Measurements from ENCODE around the gene FILIP1. TPM values are rescaled to one million over a fixed set of nuclear protein-coding genes. Genes with fewer than 3 reads are reported as not detected.
"Not testable (repeated sequence)": the region's sequence is repeated elsewhere in the genome, so short reads cannot be mapped to it uniquely, and the experiment has no call there.

FILIP1 gene
- total and polyA plus RNA-seq, 9 donors = 1.1 to 7.1 (median 2.7) TPM

DNA sequence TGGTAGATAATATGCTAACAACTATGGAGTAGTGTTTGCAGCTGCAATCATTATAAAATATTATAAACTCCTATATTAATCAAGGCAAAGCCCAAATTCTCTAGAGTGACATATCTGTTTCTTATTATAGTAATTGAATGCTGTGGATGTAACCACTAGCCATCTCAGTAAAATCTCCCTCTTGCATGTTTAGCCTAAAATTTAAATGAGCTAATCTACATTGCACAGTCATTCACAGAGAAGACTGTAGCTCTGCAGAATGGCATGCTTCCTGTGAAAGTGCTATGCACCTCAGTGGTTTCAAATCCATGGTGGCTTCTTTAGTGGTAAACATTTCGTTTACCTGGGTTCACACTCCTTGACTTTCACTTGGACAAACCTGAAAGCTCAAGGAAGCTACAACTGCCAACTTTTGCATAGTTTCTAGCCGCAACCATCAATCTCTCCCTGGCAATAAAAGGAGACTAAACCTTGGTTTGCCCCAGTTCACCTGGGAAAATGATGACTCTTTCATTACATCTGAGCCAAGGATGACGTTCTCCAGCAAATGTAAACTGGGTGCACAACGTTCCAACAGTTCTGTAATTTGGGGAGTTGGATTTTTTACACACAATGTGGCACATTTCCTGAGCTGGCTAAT lies 47.2 kb downstream of the FILIP1 start:
- H3K27me3 ChIP-seq = no peaks in the 10 kb centered on the region
- 78 to 87% (median 85%) methylated on average over 4 of the region's 4 CpGs for WGBS, 3 donors
- intact Hi-C loops (cut with DNase I) = no loop called here
- no peak overlapping the region for H3K27ac ChIP-seq
- peaks cover 2% of the 10 kb centered on the region for H3K4me1 ChIP-seq (ENCODE audit: insufficient read depth)
- TF ChIP-seq EP300 (IDR thresholded peaks at IDR 0.05) = no peak
- TF ChIP-seq, protein P1, sequence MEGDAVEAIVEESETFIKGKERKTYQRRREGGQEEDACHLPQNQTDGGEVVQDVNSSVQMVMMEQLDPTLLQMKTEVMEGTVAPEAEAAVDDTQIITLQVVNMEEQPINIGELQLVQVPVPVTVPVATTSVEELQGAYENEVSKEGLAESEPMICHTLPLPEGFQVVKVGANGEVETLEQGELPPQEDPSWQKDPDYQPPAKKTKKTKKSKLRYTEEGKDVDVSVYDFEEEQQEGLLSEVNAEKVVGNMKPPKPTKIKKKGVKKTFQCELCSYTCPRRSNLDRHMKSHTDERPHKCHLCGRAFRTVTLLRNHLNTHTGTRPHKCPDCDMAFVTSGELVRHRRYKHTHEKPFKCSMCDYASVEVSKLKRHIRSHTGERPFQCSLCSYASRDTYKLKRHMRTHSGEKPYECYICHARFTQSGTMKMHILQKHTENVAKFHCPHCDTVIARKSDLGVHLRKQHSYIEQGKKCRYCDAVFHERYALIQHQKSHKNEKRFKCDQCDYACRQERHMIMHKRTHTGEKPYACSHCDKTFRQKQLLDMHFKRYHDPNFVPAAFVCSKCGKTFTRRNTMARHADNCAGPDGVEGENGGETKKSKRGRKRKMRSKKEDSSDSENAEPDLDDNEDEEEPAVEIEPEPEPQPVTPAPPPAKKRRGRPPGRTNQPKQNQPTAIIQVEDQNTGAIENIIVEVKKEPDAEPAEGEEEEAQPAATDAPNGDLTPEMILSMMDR (IDR thresholded peaks at IDR 0.05) = no peak
- no peak for TF ChIP-seq POLR2A (IDR thresholded peaks at IDR 0.05)
- DNase-seq = no peak
- no peaks in the 10 kb centered on the region for H3K9me3 ChIP-seq
- no peaks in the 10 kb centered on the region for H3K36me3 ChIP-seq
- no peak overlapping the region for H3K4me3 ChIP-seq

DNA sequence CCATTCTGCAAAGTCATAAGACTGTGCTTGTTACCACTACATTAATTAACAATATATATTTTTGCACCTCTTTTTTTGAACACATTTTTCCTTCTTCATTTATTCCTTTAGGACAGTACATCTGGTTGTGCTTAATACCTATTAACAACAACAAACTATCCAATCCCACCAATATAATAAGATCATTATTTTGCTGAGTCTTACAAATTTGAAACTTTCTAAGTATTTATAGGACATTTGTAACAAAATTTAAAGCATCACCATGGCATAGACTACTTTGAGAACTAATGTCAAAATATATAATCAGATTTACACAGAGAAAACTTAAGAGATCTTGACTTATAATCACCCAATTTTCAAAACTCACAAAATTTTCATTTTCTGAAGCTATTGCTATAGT lies 47.9 kb downstream of the FILIP1 start:
- Histone ChIP-seq H3K4me3 (no peak overlapping the region), H3K9me3 (no peaks in the 10 kb centered on the region), H3K4me1 (ENCODE audit: insufficient read depth) (peaks cover 2% of the 10 kb centered on the region), H3K27me3 (no peaks in the 10 kb centered on the region), H3K27ac (no peak overlapping the region), H3K36me3 (no peaks in the 10 kb centered on the region)
- intact Hi-C loops (cut with DNase I) = no loop called here
- TF ChIP-seq EP300 (IDR thresholded peaks at IDR 0.05) (no peak), POLR2A (IDR thresholded peaks at IDR 0.05) (no peak)
- TF ChIP-seq, protein P1 (IDR thresholded peaks at IDR 0.05) = no peak
- DNase-seq = no peak

GRCh38 chr6:75444899-75445298 lies 48.7 kb downstream of the FILIP1 start:
- no peak overlapping the region for H3K27ac ChIP-seq
- no peaks in the 10 kb centered on the region for H3K27me3 ChIP-seq
- intact Hi-C loops (cut with DNase I) = no loop called here
- TF ChIP-seq POLR2A (IDR thresholded peaks at IDR 0.05) (no peak), EP300 (IDR thresholded peaks at IDR 0.05) (no peak)
- TF ChIP-seq, protein P1 (IDR thresholded peaks at IDR 0.05) = no peak
- DNase-seq = no peak
- H3K9me3 ChIP-seq = no peaks in the 10 kb centered on the region
- H3K4me3 ChIP-seq = no peak overlapping the region
- 31 to 43% (median 33%) methylated on average over 2 of the region's 2 CpGs for WGBS, 3 donors
- H3K4me1 ChIP-seq (ENCODE audit: insufficient read depth) = peaks cover 2% of the 10 kb centered on the region
- no peaks in the 10 kb centered on the region for H3K36me3 ChIP-seq

GRCh38 chr6:75441883-75442282 lies 51.7 kb downstream of the FILIP1 start:
- DNase-seq; intact Hi-C loops (cut with DNase I); H3K9me3 ChIP-seq; H3K4me3 ChIP-seq; H3K36me3 ChIP-seq; H3K27ac ChIP-seq; H3K27me3 ChIP-seq: not testable (repeated sequence)
- 96 to 97% methylated on average over 22 to 24 of the region's 29 CpGs; no CpG with 5 or more reads in 1 of the 3 donors for WGBS, 3 donors
- peaks cover 13% of the 10 kb centered on the region for H3K4me1 ChIP-seq (ENCODE audit: insufficient read depth)

DNA sequence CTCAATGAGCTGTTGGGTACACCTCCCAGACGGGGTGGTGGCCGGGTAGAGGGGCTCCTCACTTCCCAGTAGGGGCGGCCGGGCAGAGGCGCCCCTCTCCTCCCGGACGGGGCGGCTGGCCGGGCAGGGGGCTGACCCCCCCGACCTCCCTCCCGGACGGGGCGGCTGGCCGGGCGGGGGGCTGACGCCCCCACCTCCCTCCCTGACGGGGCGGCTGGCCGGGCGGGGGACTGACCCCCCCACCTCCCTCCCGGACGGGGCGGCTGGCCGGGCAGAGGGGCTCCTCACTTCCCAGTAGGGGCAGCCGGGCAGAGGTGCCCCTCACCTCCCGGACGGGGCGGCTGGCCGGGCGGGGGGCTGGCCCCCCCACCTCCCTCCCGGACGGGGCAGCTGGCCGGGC lies 52.1 kb downstream of the FILIP1 start:
- DNase-seq; H3K36me3 ChIP-seq; H3K27ac ChIP-seq; H3K4me3 ChIP-seq; intact Hi-C loops (cut with DNase I); H3K27me3 ChIP-seq; H3K9me3 ChIP-seq: not testable (repeated sequence)
- peaks cover 13% of the 10 kb centered on the region for H3K4me1 ChIP-seq (ENCODE audit: insufficient read depth)
- 93 to 97% (median 97%) methylated on average over 8 to 30 of the region's 33 CpGs for WGBS, 3 donors

Measured in ovary (tissue), 9 donors.